ENCODE data around the gene SERTAD2.

Gene SERTAD2

DNA sequence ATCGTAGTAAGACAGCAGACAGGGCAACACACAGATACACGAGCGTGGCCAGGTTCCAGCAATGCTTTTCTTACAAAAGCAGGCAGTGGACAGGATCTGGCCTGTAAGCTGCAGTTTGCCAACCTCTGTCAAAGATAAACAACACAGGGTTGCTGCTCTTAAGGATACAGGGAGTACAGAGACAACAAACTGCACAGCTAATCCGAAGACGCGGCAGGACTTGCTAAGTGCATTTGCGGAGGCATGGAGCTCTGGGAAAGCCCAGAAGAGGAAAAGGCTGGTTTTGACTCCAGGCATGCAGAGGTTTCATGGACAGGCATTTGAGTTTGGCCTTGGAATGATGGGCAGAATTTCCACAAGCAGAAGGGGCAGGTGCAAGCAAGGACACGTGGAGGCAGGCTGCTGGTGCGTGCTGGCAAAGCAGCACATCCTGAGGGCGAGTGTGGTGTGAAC, 24.4 kb downstream of the SERTAD2 start:
- no peak overlapping the region for H3K9ac ChIP-seq (ENCODE audit: low read depth, low read length, poor library complexity, severe bottlenecking)
- H3K4me2 ChIP-seq (ENCODE audit: low read depth, low read length, poor library complexity, severe bottlenecking): no peak overlapping the region
- H3F3A ChIP-seq (ENCODE audit: low read depth): no peaks in the 10 kb centered on the region
- H3K9me3 ChIP-seq (ENCODE audit: insufficient read depth, low read depth, low read length): no peaks in the 10 kb centered on the region
- no peak overlapping the region for H2AFZ ChIP-seq (ENCODE audit: low read length)
- peaks cover 16% of the 10 kb centered on the region for H3K79me2 ChIP-seq (ENCODE audit: insufficient read depth, low read length)
- no peaks in the 10 kb centered on the region for H3K9me2 ChIP-seq (replicated peaks; ENCODE audit: low read depth, low read length)
- H3K36me3 ChIP-seq (ENCODE audit: insufficient read depth, low read length): peaks cover 43% of the 10 kb centered on the region
- H3K4me1 ChIP-seq (ENCODE audit: insufficient read depth, low read length, poor library complexity, severe bottlenecking): no peaks in the 10 kb centered on the region
- peaks cover 6% of the 10 kb centered on the region for H4K20me1 ChIP-seq (ENCODE audit: insufficient read depth, low read length, poor library complexity, severe bottlenecking)
- no peaks in the 10 kb centered on the region for H3K27me3 ChIP-seq (ENCODE audit: insufficient read depth, low read length, poor library complexity, severe bottlenecking)
- H3K4me3 ChIP-seq (ENCODE audit: low read length, poor library complexity, severe bottlenecking): no peak overlapping the region
- TF ChIP-seq, protein P1, sequence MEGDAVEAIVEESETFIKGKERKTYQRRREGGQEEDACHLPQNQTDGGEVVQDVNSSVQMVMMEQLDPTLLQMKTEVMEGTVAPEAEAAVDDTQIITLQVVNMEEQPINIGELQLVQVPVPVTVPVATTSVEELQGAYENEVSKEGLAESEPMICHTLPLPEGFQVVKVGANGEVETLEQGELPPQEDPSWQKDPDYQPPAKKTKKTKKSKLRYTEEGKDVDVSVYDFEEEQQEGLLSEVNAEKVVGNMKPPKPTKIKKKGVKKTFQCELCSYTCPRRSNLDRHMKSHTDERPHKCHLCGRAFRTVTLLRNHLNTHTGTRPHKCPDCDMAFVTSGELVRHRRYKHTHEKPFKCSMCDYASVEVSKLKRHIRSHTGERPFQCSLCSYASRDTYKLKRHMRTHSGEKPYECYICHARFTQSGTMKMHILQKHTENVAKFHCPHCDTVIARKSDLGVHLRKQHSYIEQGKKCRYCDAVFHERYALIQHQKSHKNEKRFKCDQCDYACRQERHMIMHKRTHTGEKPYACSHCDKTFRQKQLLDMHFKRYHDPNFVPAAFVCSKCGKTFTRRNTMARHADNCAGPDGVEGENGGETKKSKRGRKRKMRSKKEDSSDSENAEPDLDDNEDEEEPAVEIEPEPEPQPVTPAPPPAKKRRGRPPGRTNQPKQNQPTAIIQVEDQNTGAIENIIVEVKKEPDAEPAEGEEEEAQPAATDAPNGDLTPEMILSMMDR (conservative IDR thresholded peaks at IDR 0.05; ENCODE audit: low read length): no peak
- TF ChIP-seq EZH2phosphoT487 (IDR thresholded peaks at IDR 0.05; ENCODE audit: borderline replicate concordance): no peak

DNA sequence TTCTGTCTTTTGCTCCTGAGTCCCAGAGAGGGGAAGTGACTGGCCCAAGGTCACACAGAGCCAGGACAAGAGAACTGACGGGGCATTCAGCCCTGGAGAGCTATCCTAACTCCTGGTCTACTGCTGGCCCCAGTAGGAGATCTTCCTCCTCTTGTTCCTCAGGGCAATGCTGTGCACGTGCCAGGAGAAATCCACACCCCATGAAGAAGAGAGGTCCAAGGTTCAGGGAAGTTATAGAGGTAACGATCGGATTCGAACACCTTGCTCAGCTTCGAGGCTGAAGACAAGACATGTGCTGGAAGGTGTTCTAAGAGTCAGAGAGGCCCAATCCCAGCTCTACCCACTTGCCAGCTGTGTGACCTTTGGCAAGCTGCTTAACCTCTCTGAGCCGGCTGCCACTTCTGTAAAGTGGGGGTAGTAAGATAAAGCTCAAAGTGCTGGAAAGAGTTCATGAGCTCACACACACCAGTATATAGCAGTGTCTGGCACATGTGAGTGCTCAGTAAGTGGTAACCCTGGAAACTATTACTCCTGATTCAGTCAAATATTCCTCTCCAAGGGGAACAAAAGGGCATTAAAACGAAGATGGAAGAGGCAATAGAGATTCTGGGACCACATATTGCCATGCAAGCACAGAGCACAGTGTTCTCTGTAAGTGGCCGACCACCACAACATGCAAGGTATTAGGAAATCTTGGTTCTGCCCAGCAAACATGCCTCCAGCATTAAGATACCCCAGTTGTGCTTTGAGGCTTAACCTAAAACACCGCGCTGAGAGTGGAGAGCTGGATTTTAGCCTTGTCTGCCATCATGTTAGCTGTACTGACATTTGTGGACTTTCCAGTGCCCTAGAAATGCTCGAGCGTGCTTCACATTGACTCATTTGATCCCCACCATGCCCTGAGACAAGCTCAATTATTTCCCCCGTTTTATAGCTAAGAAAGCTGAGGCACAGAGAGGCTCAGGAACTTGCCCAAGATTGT, 25.6 kb downstream of the SERTAD2 start:
- Histone ChIP-seq H3K36me3 (ENCODE audit: insufficient read depth, low read length) (peaks cover 31% of the 10 kb centered on the region; the same call in 1 of the 2 replicates), H3K9me2 (replicated peaks; ENCODE audit: low read depth, low read length) (no peaks in the 10 kb centered on the region), H3K9ac (ENCODE audit: low read depth, low read length, poor library complexity, severe bottlenecking) (no peak overlapping the region), H3F3A (ENCODE audit: low read depth) (no peaks in the 10 kb centered on the region), H3K4me1 (ENCODE audit: insufficient read depth, low read length, poor library complexity, severe bottlenecking) (no peaks in the 10 kb centered on the region), H3K4me2 (ENCODE audit: low read depth, low read length, poor library complexity, severe bottlenecking) (no peak overlapping the region), H2AFZ (ENCODE audit: low read length) (no peak overlapping the region), H3K4me3 (ENCODE audit: low read length, poor library complexity, severe bottlenecking) (no peak overlapping the region), H3K79me2 (ENCODE audit: insufficient read depth, low read length) (peaks cover 6% of the 10 kb centered on the region), H4K20me1 (ENCODE audit: insufficient read depth, low read length, poor library complexity, severe bottlenecking) (peaks cover 3% of the 10 kb centered on the region), H3K9me3 (ENCODE audit: insufficient read depth, low read depth, low read length) (no peaks in the 10 kb centered on the region), H3K27me3 (ENCODE audit: insufficient read depth, low read length, poor library complexity, severe bottlenecking) (no peaks in the 10 kb centered on the region)
- TF ChIP-seq EZH2phosphoT487 (IDR thresholded peaks at IDR 0.05; ENCODE audit: borderline replicate concordance): no peak
- TF ChIP-seq, protein P1 (conservative IDR thresholded peaks at IDR 0.05; ENCODE audit: low read length): no peak

DNA sequence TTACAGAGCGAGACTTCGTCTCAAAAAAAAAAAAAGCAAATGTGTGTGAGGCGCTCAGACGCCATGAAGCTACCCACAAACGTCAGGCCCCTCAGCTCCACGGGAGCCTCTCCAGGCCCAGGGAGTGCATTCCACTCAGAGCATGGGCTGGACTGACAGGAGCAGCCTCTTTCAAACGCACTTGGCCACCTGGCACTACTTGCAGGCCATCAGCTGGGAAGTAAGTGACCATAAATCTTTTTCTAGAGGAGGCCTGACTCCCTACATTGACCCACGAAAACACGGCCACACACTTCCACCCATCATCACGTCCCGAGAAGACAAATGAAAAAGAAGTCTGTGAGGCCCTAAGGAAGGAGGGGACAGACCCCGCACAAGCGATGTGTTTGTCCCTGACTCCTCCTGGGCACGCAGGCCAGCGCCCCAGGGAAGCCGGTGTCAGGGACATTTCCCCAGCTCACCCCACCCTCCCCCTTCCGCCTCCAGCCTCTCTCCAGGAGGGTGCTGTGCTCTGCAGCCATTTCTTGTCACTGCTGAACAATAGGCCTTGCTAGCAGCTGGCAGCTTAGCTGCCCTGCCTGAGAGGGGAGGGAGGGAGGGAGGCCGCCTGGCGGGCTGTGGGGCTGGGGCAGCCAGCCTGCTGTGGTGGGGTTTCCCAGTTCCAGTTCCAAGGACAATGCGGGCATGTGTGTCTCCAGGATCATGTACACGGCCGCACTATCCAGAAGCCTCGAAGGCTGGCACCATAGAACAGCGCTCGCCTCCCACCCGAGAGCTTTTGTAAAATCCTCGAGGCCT, 26.6 kb downstream of the SERTAD2 start:
- H3K4me1 ChIP-seq (ENCODE audit: insufficient read depth, low read length, poor library complexity, severe bottlenecking): no peaks in the 10 kb centered on the region
- H3F3A ChIP-seq (ENCODE audit: low read depth): no peaks in the 10 kb centered on the region
- H3K4me2 ChIP-seq (ENCODE audit: low read depth, low read length, poor library complexity, severe bottlenecking): no peak overlapping the region
- peaks cover 21% of the 10 kb centered on the region; the same call in 1 of the 2 replicates for H3K36me3 ChIP-seq (ENCODE audit: insufficient read depth, low read length)
- no peaks in the 10 kb centered on the region for H3K9me3 ChIP-seq (ENCODE audit: insufficient read depth, low read depth, low read length)
- H3K9ac ChIP-seq (ENCODE audit: low read depth, low read length, poor library complexity, severe bottlenecking): no peak overlapping the region
- no peaks in the 10 kb centered on the region for H3K27me3 ChIP-seq (ENCODE audit: insufficient read depth, low read length, poor library complexity, severe bottlenecking)
- no peaks in the 10 kb centered on the region for H3K9me2 ChIP-seq (replicated peaks; ENCODE audit: low read depth, low read length)
- peaks cover 3% of the 10 kb centered on the region for H4K20me1 ChIP-seq (ENCODE audit: insufficient read depth, low read length, poor library complexity, severe bottlenecking)
- H3K4me3 ChIP-seq (ENCODE audit: low read length, poor library complexity, severe bottlenecking): no peak overlapping the region
- no peak for TF ChIP-seq EZH2phosphoT487 (IDR thresholded peaks at IDR 0.05; ENCODE audit: borderline replicate concordance)
- TF ChIP-seq, protein P1 (conservative IDR thresholded peaks at IDR 0.05; ENCODE audit: low read length): no peak
- no peak overlapping the region for H2AFZ ChIP-seq (ENCODE audit: low read length)
- H3K79me2 ChIP-seq (ENCODE audit: insufficient read depth, low read length): peaks cover 5% of the 10 kb centered on the region; the same call in 1 of the 2 replicates

All from Loucy (cell line).